Loucy (cell line): ENCODE data around the gene TLX2.

Source experiments
- CTCF ChIP-seq: fragments of 200-600 bp; sonication (generic); conservative IDR thresholded peaks from 2 replicates; pipeline ENCODE4 v1.5.1; 2014; ENCODE audit warnings: mild to moderate bottlenecking, antibody characterized with exemption, low read length
- EZH2phosphoT487 ChIP-seq: fragments of 200-600 bp; IDR thresholded peaks from 2 replicates; pipeline ENCODE4 v1.6.1; 2018; ENCODE audit warnings: antibody characterized with exemption, mild to moderate bottlenecking, moderate library complexity, borderline replicate concordance

- TF ChIP-seq CTCF (no peak), EZH2phosphoT487 (no peak)
Measured at GRCh38 chr2:74511104-74511989, 2.9 kb upstream of the TLX2 start.
